NCI-H1092 (cell line): ENCODE results near the gene ARIH2.
A peak's percentile ranks its signal among the peaks of the same experiment; 100 is the strongest.
"Not testable (repeated sequence)": the region's sequence is repeated elsewhere in the genome, so short reads cannot be mapped to it uniquely, and the experiment has no call there.

Experiments used
- DNase-seq: peaks from one replicate; lab custom pipeline; 2025; lab: John Stamatoyannopoulos, UW

ARIH2 gene

DNA sequence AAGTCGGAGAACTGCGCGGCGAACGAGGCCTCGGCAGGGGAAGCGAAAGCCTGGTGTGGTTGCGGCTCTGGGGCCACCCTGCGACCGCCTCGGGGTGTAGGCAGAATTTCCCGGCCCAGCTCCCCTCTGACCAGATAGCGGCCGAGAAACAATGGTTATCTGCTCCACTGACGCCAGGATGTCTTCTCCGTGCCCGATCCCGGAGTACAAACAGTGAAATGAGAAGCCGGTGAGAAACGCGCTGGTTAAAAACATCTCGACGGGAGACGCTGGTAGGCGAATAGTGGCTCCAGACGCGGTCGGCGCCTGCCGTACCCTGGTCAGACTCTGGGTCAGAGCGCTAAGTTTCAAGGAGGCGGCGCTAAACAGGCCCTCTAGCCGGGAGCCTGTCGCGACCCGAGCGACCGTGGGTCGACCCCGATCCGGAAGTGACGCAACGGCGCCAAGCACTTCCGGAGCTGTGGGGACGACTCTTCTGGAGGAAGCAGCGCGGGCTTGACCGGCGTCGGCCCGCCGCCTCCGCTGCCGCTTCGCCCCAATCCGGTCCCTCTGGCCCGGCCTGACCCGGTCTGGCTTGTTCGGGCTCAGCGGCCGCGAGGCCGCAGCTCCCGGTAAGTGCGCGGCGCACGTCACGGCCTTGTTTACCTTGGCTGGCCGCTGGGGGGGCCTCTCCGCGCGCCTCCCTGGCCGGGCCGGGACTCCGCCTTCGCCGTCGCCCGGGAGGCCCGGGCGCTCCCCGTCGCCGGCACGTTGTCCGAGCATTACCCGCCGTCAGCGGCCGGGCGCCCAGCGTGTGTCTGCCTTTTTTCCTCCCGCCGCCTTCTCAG, at the start of gene ARIH2:
Gene ARIH2 (plus strand): TSS at position 455 of the 827 bp plus-strand sequence. CDS start 8,717 bp downstream, outside the sequence.
- peak; percentile 79 for DNase-seq

DNA sequence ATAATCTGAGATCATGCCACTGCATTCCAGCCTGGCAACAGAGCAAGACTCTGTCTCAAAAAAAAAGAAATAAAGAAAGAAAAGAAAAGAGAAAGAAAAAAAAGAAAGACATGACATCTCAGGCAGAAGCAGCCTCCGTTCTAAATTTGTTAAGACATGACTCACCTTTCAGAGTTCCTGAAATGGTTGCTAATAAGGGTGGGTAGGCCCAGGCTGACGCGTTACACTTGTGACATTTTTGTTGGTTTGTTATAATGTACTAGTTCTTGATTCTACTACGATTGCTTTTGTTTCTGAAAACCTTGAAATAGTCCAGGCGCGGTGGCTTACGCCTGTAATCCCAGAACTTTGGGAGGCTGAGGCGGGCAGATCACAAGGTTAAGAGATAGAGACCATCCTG, 41.0 kb upstream of the ARIH2 start:
- no peak for DNase-seq

DNA sequence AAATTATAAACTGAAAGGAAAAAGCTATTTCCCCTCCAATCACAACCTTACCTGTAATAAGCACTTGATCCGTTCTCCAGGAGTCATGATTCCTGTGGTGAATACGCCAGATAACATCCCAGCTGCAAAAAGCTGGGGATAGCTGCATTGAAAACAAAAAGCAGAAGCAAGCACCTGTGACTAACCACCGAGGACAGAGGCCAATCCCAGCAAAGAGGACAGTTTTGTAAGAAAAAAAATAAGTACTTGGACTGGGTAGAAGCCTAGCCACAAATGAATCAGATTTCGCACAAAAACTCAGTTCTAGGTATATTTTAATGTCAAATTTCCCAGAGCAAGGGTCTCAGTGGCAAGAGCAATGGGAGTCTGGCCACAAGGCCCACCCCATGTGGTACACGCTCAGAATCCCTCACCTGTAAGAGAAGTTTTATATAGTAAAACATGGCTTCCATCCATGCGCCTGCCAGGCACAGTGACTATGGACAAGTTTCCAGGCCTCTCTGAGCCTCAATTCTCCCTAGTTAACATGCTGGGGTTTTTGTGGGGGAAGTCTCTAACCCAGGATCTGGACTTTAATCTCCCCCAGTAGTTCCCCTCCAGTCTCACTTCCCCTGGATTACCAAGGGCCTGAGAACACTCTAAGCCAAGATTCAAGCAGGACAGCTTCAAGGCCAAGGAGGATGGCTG, 39.2 kb upstream of the ARIH2 start:
- DNase-seq = no peak

DNA sequence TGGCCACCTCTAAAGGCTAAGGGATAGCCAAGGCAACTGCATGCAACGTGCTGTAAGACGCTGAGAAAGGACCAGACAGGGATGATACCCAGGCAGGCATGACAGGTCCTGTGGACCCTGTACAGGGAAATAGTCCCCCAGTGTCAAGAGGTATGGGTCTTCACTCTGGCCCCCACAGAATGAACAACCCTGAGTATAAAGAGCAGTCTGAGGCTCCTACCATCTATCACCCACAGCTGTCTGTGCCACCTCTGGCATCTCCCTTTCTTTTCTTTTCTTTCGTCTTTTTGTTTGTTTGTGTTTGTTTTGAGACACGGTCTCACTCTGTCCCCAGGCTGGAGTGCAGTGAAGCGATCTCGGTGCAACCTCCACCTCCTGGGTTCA, 38.7 kb upstream of the ARIH2 start:
- DNase-seq = no peak

DNA sequence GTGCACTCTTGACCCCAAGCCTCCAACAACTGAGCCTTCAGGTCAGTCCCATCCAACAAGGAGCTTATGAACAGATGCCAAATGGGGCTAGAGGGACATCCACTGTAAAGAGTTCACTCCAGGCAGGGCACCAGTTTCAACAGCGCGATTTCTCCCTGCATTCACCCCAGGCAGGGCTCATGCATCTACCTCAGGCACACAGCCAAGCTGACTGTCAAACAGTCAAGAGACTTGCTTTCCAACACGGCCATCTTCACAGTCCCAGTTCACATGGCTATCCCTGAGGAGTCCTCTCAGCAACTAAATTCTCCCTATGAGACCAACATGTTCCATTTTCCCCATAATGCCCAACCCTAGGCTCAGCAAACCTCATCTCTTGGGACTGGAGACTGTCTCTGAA, 37.6 kb upstream of the ARIH2 start:
- DNase-seq = no peak

DNA sequence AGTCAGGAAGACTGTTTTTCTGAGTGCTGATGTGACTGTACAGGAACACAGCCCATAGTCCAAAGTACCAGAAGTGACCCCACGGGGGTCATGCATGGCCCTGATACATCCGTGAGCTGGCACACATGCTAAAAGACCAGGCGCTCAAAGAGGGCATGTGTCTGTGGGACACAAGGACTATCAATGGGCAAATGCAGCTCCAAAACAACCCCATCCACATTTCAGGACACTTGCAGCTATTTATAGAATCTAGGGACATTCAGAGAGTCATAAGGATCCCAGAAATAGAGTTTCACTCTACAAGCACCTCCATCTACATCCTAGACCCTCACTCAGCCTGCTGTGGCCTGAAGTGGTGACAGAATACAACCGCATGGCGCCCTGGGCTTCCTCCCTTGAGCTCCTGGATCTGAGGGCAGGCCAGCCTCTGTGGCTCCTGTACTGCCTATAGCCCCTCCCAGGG, 37.0 kb upstream of the ARIH2 start:
- no peak for DNase-seq

DNA sequence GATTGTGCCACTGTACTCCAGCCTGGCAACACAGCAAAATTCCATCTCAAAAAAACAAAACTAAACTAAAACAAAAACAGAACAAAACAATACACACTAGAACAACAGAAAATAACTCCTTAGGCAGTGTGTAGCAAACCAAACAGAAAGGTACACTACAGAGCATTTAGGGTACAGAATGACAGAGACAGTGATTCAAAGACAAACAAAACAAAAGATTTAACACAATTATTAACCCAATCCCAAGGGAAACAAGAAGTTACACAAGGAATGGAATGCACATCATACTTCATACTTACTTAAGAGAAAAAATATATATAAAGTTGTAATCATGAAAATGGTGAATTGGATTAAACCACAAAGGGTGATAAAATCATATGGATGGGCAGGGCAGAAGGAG, 32.9 kb upstream of the ARIH2 start:
- DNase-seq = no peak

DNA sequence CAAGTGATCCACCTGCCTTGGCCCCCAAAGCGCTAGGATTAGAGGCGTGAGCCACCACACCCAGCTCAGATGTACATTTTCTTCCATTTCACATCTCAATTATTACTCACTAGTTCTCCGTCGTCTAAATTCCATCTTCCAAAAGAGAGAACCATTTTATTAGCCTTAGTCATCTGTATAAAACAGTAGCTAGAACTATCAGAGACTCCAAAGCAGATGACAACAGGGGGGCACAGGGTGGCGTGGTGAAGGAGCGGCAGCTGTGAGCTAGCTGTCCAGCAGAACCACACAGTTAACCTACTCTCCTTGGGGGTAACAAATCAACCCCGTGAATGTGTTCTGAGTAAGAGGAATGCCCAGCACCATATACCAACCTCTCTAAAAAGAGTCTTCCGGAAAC, 27.0 kb upstream of the ARIH2 start:
- DNase-seq = no peak

DNA sequence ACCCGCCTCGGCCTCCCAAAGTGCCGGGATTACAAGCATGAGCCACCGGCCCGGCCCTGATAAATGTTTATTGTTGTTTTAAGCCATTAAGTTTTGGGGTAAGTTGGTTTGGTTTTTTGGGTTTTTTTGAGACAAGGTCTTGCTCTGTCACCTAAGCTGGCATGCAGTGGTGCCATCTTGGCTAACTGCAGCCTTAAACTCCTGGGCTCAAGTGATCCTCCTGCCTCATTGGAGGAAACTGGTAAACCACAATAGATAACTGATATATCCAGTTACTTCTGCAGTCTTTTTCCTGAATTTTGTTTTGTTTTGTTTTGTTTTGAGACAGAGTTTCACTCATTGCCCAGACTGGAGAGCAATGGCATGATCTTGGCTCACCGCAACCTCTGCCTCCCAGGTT, 24.1 kb upstream of the ARIH2 start:
- DNase-seq = no peak

DNA sequence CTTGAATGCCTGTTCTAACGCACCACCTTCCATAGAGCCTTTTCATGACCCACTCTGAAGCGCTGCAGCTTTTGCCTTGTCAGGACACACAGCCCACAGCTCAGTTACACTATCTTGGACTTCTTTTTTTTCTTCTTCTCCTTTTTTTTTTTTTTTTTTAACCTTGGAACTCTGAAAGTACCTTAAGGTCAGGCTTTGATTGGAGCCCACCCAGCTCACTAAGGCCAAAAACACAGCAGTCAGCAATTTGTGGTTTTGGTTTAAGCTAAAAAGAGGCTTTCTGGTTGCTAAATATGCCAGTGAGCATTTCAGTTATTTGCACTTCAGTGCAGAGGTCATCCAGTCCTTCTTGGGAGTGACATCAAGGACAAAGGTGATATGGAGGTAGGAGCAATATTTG, 21.7 kb upstream of the ARIH2 start:
- no peak for DNase-seq

DNA sequence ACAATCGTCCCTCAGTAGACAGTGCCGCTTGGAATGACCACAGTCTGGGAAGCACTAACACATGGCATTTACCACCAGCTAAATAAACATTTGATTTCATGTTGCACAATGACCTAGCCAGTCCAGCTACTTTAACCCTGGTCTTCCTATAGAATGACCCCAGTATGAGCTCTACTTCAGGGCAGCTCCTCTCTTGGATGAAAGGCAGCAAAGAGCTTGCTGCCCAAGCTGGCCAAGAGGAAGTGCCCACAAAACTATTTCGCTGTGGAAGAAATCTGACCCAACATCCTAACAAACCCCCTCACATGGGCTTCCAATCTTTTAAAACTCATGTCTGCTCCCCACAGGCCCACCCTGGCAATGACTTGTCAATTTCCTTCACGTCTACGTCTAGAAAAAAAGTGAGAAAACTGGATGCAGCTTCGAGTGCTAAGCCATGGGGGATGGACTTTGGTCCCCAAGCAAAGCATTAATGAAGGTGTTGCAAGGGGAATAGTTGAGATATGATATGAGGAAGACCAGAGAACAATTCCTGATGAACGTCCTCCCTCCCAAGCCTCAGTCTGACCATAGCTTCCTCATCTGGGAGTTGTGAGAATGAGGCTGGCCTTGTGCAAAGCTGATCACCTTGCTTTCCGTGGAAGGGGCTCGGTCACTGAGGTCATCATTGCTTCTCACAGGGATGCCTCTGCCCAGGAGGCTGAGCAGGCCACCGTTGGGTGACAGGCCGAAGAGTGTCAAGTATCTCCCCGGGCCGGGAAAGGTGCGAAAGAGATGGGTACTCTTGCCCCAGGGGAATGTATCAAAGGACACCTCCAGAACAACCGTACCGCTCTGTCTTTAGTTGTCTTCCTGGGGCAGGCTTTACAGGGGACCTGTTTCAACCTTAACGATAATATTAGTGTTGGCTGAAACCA, 20.9 kb upstream of the ARIH2 start:
- no peak for DNase-seq

DNA sequence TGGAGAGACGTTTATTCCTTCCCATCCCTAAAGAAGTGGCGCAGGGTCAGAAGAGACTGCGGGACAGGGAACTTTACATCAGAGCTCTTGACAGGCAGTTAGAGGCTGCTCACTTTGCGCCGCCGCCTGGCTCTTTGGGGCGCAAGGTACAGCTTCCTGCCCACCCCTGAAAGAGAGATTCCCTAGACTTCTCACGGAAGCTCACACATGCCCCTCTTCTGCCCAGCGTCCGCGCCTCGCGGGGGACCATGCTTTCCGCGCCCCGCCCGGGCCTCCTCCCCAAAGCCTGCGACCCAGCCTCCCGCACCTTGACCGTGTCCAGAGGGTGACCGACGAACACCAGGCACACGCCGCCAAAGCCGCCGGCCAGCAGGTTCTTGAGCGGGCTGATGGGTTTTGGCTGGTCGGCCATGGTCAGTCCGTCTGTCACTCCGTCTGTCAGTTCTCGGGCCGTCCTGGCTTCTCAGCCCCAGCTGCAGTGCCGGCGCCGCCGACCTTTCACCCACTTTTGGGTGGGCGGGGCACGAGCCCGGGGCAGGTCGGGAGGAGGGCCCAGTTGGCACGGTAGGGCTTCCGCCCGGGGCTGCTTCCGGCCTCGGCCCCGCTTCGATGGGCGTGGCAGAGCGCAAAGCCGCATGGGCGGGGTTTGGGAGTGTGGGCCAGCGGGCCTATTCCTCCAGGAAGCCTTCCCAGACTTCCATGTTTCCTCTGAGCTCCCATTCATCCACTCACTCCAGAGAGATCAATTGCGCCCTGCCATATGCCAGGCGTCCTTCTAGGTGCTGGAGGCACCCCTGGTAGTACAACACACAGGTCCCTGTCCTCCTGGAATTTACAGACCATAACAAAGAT, 20.0 kb upstream of the ARIH2 start, which contains the start of gene SLC25A20:
Gene SLC25A20 (minus strand): TSS at position 500 of the 852 bp plus-strand sequence. CDS start 88 bp downstream, at position 412.
- peak; percentile 69 for DNase-seq

DNA sequence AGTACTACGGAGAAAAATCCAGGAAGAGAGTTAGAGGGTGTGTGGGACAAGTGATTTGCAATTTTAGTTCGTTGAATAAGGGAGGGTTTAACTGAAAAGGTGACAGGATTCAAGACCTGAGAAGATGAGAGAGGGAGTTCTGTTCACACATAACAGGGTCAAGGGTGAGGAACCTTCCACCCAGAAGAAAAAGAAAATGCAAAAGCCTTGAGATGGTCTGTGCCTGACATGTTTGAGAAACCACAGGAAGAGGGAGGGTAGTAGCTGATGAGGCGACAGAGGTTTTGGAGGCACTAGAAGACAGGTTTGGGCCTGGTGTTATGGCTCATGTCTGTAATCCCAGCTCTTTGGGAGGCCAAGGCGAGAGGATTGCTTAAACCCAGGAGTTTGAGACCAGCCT, 19.4 kb upstream of the ARIH2 start:
- DNase-seq = no peak

DNA sequence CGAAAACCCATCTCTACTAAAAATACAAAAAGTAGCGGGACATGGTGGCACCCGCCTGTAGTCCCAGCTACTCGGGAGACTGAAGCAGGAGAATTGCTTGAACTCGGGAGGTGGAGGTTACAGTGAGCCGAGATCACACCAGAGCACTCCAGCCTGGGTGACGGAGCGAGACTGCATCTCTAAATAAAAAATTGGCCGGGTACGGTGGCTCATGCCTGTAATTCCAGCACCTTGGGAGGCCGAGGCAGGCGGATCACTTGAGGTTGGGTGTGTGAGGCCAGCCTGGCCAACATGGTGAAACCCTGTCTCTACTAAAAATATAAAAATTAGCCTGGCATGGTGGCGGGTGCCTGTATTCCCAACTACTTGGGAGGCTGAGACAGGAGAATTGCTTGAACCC, 11.6 kb upstream of the ARIH2 start:
- DNase-seq = not testable (repeated sequence)

DNA sequence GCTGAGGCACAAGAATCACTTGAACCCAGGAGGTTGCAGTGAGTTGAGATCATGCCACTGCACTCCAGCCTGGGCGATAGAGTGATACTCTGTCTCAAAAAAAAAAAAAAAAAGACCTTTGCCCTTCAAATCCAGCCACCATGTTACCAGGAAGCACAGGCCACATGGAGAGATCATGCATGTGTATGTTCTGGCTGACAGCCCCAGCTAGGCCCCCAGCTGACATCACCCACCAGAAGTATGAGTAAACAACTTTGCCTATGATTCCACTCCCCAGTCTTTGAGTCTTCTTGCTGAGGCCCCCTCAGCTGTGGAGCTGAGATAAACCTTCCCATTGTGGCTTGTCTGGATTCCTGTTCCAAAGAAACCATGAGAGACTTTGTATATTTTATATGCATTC, 3.3 kb upstream of the ARIH2 start:
- no peak for DNase-seq

DNA sequence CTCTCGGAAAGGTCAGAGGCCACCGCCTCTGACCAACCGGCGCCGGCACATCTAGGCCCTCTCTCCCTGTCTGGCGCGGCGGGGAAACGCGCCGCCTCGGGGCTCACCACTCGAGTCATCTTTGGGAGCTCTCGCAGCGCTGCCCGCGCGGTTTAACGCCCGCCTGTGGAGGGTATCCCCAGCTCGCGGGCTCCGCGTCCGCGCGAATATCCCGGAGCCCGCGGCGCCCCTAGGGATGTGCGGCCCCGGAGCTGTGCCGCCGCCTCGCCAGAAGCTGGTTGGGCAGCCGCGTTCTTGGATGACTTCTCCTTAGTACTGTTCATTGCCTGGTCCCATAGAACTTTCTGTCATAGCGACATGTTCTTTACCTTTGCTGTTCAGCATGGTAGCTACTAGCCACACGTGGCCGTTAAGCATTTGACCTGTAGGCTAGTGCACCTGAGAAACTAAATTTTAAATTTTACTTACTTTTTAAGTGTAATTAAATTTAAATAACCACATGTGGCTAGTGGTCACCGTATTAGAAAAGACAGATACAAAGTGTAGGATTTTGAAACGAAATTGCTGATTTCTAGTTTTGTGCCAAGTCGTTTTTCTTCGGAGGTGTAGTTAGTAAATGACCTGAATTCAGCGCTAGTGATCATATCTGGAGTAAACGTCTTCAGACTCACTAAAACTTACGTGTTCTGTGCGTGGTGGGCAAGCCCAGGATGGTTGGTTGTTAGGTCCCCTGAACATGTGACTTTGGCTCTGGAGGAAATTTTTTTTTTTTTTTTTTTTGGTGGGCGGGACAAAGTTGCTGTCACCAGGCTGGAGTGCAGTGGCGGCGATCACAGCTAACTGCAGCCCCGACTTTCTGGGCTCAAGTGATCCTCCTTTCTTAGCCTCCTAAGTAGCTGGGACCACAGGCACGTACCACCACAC, 835 bp downstream of the ARIH2 start:
- no peak for DNase-seq

DNA sequence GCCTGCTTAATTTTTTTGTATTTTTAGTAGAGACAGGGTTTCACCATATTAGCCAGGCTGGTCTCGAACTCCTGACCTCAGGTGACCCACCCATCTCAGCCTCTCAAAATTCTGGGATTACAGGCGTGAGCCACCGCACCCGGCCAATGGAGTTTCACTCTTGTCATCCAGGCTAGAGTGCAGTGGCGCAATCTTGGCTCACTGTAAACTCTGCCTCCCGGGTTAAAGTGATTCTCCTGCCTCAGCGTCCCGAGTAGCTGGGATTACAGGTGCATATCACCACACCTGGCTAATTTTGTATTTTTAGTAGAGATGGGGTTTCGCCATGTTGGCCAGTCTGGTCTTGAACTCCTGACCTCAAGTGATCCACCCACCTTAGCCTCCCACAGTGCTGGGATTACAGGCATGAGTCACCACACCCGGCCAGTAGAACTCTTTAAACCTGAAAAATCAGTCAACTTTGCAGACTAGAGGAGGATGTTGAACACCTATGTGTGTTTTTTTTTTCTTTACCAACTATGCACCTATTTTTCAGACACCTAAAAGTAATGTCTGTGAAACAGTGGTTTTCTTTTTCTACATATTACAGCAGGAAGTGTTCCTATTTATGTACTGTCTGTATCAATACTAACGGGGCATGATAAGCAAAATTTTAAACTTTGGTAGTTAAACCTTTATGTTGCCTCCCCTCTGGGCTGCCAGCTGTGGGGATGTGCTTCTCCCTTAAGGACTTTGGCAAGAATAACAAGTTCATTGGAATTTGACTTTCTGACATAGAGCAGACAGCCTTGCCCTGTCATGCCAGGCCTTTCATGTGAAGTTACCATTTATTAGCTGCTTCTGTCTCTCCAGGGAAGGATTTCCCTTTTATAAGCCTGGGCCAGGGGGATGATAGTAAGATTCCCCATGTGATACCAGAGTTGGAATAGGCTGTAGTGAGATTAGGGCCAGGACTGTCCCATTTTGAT, 8.1 kb downstream of the ARIH2 start:
- no peak for DNase-seq

DNA sequence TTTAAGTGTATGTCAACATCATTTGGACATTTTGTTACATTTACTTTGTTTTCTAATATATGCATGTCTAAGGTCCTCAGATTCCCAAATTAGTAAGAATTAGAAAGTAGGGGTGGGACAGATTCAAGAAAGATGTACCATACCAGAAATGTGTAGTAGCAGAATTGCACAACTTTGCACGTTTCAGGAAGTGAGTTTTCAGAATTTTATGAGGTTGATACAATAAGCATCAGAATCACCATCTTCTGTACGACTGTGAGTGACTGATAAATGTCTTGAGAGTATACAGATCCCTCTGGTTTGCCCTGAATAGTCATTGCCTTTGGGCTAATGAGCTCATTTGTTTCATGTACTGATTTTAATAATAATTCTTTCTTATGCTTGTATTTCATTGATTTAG, 9.3 kb downstream of the ARIH2 start:
- no peak for DNase-seq

DNA sequence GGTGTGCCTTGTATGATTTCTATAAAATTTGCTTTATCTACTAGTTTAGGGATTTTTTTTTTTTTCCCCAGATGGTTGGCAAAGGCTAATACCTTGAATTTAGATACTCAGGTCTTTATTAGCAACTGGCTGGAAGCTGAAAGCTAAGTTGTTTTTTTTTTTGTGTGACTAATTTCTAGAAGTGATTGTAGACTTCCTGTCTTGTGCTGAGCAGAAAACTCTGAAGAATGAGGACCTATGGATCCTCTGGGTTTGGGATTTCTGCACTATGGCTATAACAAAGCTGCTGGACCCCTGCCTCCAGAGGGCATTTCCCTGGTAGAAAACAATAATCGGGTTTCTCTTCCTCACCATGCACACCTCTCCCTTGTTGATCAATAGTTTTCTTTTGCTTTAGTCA, 10.0 kb downstream of the ARIH2 start:
- DNase-seq = no peak
